HepG2 (cell line): ENCODE data around the gene STARD10. TPM values are rescaled to one million over a fixed set of nuclear protein-coding genes. Genes with fewer than 3 reads are reported as not detected.
A peak's percentile ranks its signal among the peaks of the same experiment; 100 is the strongest.

ENCODE experiments used
- BCL6 ChIP-seq: IDR thresholded peaks from 2 replicates; pipeline ENCODE4 v1.6.1; 2016; ENCODE audit warnings: missing genetic modification reagents, missing compliant biosample characterization
- CHD2 ChIP-seq: IDR thresholded peaks from 2 replicates; pipeline ENCODE4 v1.6.1; 2011; ENCODE audit warnings: low read depth, low read length, improper control_type of control experiment
- CREM ChIP-seq, 2 experiments: sonication (generic) in 1 of 2; formaldehyde crosslinking in 1 of 2; IDR thresholded peaks; 2 replicates each; pipeline versions ENCODE4 v1.4.0 to v1.6.1; 2016 to 2020; ENCODE audit warnings: antibody characterized with exemption in 1 of 2, mild to moderate bottlenecking in 1 of 2, missing genetic modification reagents in 1 of 2
- FOXO1 ChIP-seq: sonication (generic); formaldehyde crosslinking; IDR thresholded peaks from 2 replicates; pipeline ENCODE4 v1.4.0; 2020; ENCODE audit warnings: missing genetic modification reagents
- HNRNPL ChIP-seq: fragments of 200-400 bp; formaldehyde crosslinking; IDR thresholded peaks from 2 replicates; pipeline ENCODE4 v1.6.1; 2017; ENCODE audit warnings: mild to moderate bottlenecking, low read depth, low read length
- HOXA9 ChIP-seq: sonication (generic); formaldehyde crosslinking; IDR thresholded peaks from 2 replicates; pipeline ENCODE4 v1.8.1; 2022; ENCODE audit warnings: missing genetic modification reagents, mild to moderate bottlenecking, moderate library complexity, borderline replicate concordance
- KDM6A ChIP-seq: IDR thresholded peaks from 2 replicates; pipeline ENCODE4 v1.6.1; 2016; ENCODE audit warnings: low read depth
- KLF9 ChIP-seq: IDR thresholded peaks from 2 replicates; pipeline ENCODE4 v1.6.1; 2016; ENCODE audit warnings: low read depth
- KMT2A ChIP-seq: sonication (generic); formaldehyde crosslinking; IDR thresholded peaks from 2 replicates; pipeline ENCODE4 v1.4.0; 2020; ENCODE audit warnings: missing genetic modification reagents
- NCOA2 ChIP-seq: sonication (generic); formaldehyde crosslinking; IDR thresholded peaks from 2 replicates; pipeline ENCODE4 v1.8.0; 2022; ENCODE audit warnings: inconsistent platforms
- POLR2G ChIP-seq: fragments of 200-400 bp; formaldehyde crosslinking; IDR thresholded peaks from 2 replicates; pipeline ENCODE4 v1.6.1; 2018; ENCODE audit warnings: mild to moderate bottlenecking, low read depth, low read length, moderate library complexity
- SMARCE1 ChIP-seq: fragments of 450-650 bp; IDR thresholded peaks from 2 replicates; pipeline ENCODE4 v1.6.1; 2017; ENCODE audit warnings: borderline replicate concordance
- SOX13 ChIP-seq, 3 experiments: fragments of 450-650 bp in 1 of 3; sonication (generic) in 1 of 3; formaldehyde crosslinking in 1 of 3; IDR thresholded peaks in 2 of 3; conservative IDR thresholded peaks in 1 of 3; 2 replicates each; pipeline versions ENCODE4 v1.5.0 to v1.6.1; 2016 to 2020; ENCODE audit warnings: antibody characterized with exemption in 1 of 3, mild to moderate bottlenecking in 1 of 3, missing compliant biosample characterization in 1 of 3, missing genetic modification reagents in 1 of 3, moderate library complexity in 1 of 3
- ZNF350 ChIP-seq: sonication (generic); formaldehyde crosslinking; IDR thresholded peaks from 2 replicates; pipeline ENCODE4 v1.4.0; 2020; ENCODE audit warnings: mild to moderate bottlenecking, low read depth, missing genetic modification reagents, borderline replicate concordance
- ZNF501 ChIP-seq: sonication (generic); formaldehyde crosslinking; IDR thresholded peaks from 2 replicates; pipeline ENCODE4 v1.5.1; 2020; ENCODE audit warnings: mild to moderate bottlenecking, moderate library complexity, missing genetic modification reagents
- ZNF607 ChIP-seq: sonication (generic); formaldehyde crosslinking; IDR thresholded peaks from 2 replicates; pipeline ENCODE4 v1.5.1; 2020; ENCODE audit warnings: missing genetic modification reagents, mild to moderate bottlenecking, borderline replicate concordance
- ZSCAN30 ChIP-seq: sonication (generic); formaldehyde crosslinking; IDR thresholded peaks from 2 replicates; pipeline ENCODE4 v1.5.0; 2020; ENCODE audit warnings: mild to moderate bottlenecking, missing genetic modification reagents
- polyA plus RNA-seq, 8 experiments: library from polyadenylated mRNA; depleted of rRNA in 3 of 8; stranded (reverse) in 7 of 8; unstranded in 1 of 8; fragments of >200 nt; fragmentation: Illumina TruSeq in 4 of 8; extraction: Trizol in 4 of 8; gene quantifications; 2 replicates each; pipeline versions ENCODE4 v1.2.1 to v1.2.3, GENCODE V29; 2011 to 2016; ENCODE audit warnings: low read depth in 4 of 8, missing spikeins in 1 of 8, mixed read lengths in 1 of 8; ENCODE audit not compliant: insufficient read depth in 1 of 8
- total RNA-seq, 5 experiments: library from RNA; depleted of rRNA; stranded (reverse); fragments of >200 nt; fragmentation: Illumina TruSeq; extraction: Trizol; gene quantifications; 2 replicates each; pipeline ENCODE4 v1.2.3, GENCODE V29; 2016; ENCODE audit warnings: low read depth in 1 of 5
- TF ChIP-seq, protein P1 (sequence below): sonication (generic); formaldehyde crosslinking; conservative IDR thresholded peaks from 2 replicates; pipeline ENCODE4 v1.4.0; 2020; ENCODE audit warnings: missing genetic modification reagents
- TF ChIP-seq, protein P2 (sequence below): sonication (generic); formaldehyde crosslinking; IDR thresholded peaks from 2 replicates; pipeline ENCODE4 v1.9.0; 2021; ENCODE audit warnings: missing genetic modification reagents, borderline replicate concordance
- TF ChIP-seq, protein P3 (sequence below): sonication (generic); formaldehyde crosslinking; IDR thresholded peaks from 2 replicates; pipeline ENCODE4 v1.4.0; 2020; ENCODE audit warnings: missing genetic modification reagents, mild to moderate bottlenecking, borderline replicate concordance

Gene STARD10
- total and polyA plus RNA-seq, 2 of the 13 experiments (the other 11 are each of a cell fraction or from before 2014, with no cell fraction given) = 260 to 341 TPM

DNA sequence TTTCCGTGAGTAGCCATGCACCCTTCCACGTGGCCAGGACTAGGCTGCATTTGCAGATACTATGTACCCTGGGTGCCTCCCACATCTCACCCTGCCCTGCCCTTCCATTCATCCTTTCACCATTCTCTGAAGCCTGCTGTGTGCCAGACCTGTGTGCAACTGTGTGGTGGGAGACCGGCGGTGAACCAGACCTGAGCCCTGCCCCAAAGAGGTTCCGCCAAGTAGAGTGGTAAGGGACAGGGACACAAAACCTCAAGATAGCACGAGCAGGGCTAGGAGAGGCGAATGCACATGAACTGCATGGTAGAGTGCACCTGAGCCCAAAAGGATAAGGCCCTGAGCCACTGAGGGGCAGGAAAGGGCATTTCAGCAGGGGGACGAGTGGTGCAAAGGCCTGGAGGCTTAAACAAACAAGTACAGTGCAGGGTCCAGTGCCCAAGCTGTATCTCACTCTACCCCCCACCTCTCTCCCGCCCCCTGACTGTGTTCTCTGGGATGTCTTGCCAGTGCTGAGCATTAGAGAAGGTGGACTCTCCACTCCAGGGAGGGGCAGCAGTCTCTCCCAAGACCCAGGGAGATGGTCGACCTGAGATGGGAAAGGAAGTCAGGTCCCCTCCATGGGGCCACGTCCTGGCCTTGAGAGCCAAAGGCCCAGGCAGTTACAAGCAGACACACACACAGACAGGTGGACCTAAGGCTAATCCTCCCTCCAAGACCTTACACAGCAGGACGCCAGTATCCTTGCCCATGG, 27.5 kb downstream of the STARD10 start (continued):
- TF ChIP-seq, protein P1, sequence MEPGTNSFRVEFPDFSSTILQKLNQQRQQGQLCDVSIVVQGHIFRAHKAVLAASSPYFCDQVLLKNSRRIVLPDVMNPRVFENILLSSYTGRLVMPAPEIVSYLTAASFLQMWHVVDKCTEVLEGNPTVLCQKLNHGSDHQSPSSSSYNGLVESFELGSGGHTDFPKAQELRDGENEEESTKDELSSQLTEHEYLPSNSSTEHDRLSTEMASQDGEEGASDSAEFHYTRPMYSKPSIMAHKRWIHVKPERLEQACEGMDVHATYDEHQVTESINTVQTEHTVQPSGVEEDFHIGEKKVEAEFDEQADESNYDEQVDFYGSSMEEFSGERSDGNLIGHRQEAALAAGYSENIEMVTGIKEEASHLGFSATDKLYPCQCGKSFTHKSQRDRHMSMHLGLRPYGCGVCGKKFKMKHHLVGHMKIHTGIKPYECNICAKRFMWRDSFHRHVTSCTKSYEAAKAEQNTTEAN = no peak
- 0 out of 2 replicates have a peak, but pooled peaks have one; percentile 26 for TF ChIP-seq KMT2A
- no peak for TF ChIP-seq SOX13 (IDR thresholded peaks at IDR 0.05)
- peak in 1 of 2 experiments; percentile 56; a peak in 2 of 4 replicates for TF ChIP-seq SOX13 (CRISPR knock-in tag; conservative IDR thresholded peaks at IDR 0.05 in 1 of 2, IDR thresholded peaks at IDR 0.05 in 1 of 2)
- peak; percentile 45; the same call in 1 of the 2 replicates for TF ChIP-seq POLR2G
- TF ChIP-seq KDM6A (CRISPR knock-in tag) = peak; percentile 87
- no peak for TF ChIP-seq ZSCAN30 (CRISPR knock-in tag)
- no peak for TF ChIP-seq SMARCE1
- peak; percentile 79 for TF ChIP-seq NCOA2 (CRISPR knock-in tag)
- peak; percentile 90 for TF ChIP-seq ZNF501 (CRISPR knock-in tag)
- 0 out of 2 replicates have a peak, but pooled peaks have one; percentile 70 for TF ChIP-seq KLF9 (CRISPR knock-in tag)
- TF ChIP-seq HNRNPL = peak; percentile 92
- peak; percentile 44; the same call in 1 of the 2 replicates for TF ChIP-seq BCL6 (CRISPR knock-in tag)
- peak; percentile 83 for TF ChIP-seq FOXO1 (CRISPR knock-in tag)
- TF ChIP-seq, protein P2, sequence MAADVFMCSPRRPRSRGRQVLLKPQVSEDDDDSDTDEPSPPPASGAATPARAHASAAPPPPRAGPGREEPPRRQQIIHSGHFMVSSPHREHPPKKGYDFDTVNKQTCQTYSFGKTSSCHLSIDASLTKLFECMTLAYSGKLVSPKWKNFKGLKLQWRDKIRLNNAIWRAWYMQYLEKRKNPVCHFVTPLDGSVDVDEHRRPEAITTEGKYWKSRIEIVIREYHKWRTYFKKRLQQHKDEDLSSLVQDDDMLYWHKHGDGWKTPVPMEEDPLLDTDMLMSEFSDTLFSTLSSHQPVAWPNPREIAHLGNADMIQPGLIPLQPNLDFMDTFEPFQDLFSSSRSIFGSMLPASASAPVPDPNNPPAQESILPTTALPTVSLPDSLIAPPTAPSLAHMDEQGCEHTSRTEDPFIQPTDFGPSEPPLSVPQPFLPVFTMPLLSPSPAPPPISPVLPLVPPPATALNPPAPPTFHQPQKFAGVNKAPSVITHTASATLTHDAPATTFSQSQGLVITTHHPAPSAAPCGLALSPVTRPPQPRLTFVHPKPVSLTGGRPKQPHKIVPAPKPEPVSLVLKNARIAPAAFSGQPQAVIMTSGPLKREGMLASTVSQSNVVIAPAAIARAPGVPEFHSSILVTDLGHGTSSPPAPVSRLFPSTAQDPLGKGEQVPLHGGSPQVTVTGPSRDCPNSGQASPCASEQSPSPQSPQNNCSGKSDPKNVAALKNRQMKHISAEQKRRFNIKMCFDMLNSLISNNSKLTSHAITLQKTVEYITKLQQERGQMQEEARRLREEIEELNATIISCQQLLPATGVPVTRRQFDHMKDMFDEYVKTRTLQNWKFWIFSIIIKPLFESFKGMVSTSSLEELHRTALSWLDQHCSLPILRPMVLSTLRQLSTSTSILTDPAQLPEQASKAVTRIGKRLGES (CRISPR knock-in tag) = no peak
- TF ChIP-seq, protein P3, sequence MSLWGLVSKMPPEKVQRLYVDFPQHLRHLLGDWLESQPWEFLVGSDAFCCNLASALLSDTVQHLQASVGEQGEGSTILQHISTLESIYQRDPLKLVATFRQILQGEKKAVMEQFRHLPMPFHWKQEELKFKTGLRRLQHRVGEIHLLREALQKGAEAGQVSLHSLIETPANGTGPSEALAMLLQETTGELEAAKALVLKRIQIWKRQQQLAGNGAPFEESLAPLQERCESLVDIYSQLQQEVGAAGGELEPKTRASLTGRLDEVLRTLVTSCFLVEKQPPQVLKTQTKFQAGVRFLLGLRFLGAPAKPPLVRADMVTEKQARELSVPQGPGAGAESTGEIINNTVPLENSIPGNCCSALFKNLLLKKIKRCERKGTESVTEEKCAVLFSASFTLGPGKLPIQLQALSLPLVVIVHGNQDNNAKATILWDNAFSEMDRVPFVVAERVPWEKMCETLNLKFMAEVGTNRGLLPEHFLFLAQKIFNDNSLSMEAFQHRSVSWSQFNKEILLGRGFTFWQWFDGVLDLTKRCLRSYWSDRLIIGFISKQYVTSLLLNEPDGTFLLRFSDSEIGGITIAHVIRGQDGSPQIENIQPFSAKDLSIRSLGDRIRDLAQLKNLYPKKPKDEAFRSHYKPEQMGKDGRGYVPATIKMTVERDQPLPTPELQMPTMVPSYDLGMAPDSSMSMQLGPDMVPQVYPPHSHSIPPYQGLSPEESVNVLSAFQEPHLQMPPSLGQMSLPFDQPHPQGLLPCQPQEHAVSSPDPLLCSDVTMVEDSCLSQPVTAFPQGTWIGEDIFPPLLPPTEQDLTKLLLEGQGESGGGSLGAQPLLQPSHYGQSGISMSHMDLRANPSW (CRISPR knock-in tag) = no peak; the same call in 1 of the 2 replicates
- no peak; the same call in 1 of the 2 replicates for TF ChIP-seq ZNF607
- no peak for TF ChIP-seq HOXA9 (CRISPR knock-in tag)
- TF ChIP-seq ZNF350 (CRISPR knock-in tag) = peak; percentile 86; the same call in 1 of the 2 replicates
- no peak for TF ChIP-seq CHD2
- TF ChIP-seq CREM (IDR thresholded peaks at IDR 0.05) = peak; percentile 50; the same call in 1 of the 2 replicates
- no peak for TF ChIP-seq CREM (CRISPR knock-in tag; IDR thresholded peaks at IDR 0.05)
